HepG2 (cell line): ENCODE measurements around the gene COMMD4. TPM values are rescaled to one million over a fixed set of nuclear protein-coding genes. Genes with fewer than 3 reads are reported as not detected.

Experiments
- BORCS8-MEF2B ChIP-seq: sonication (generic); formaldehyde crosslinking; IDR thresholded peaks from 2 replicates; pipeline ENCODE4 v1.8.0; 2022; ENCODE audit warnings: mild to moderate bottlenecking, missing genetic modification reagents
- CHCHD3 ChIP-seq: sonication (generic); formaldehyde crosslinking; IDR thresholded peaks from 2 replicates; pipeline ENCODE4 v1.8.0; 2022; ENCODE audit warnings: mild to moderate bottlenecking, missing genetic modification reagents, moderate library complexity
- HIC2 ChIP-seq: sonication (generic); formaldehyde crosslinking; IDR thresholded peaks from 2 replicates; pipeline ENCODE4 v1.9.0; 2022; ENCODE audit warnings: low read depth, missing genetic modification reagents
- MTA3 ChIP-seq: sonication (generic); formaldehyde crosslinking; IDR thresholded peaks from 2 replicates; pipeline ENCODE4 v1.4.0; 2020; ENCODE audit warnings: missing genetic modification reagents
- NR1H2 ChIP-seq: sonication (generic); formaldehyde crosslinking; IDR thresholded peaks from 2 replicates; pipeline ENCODE4 v1.8.1; 2022; ENCODE audit warnings: low read depth, missing genetic modification reagents, borderline replicate concordance
- PHF20 ChIP-seq: sonication (generic); formaldehyde crosslinking; IDR thresholded peaks from 2 replicates; pipeline ENCODE4 v1.5.0; 2020; ENCODE audit warnings: mild to moderate bottlenecking, missing genetic modification reagents
- RARG ChIP-seq: sonication (generic); formaldehyde crosslinking; IDR thresholded peaks from 2 replicates; pipeline ENCODE4 v1.4.0; 2020; ENCODE audit warnings: low read depth, mild to moderate bottlenecking, missing genetic modification reagents
- SMAD1 ChIP-seq: sonication (generic); formaldehyde crosslinking; IDR thresholded peaks from 2 replicates; pipeline ENCODE4 v1.4.0; 2020; ENCODE audit warnings: missing genetic modification reagents, low read depth, mild to moderate bottlenecking, borderline replicate concordance
- SOX6 ChIP-seq, 2 experiments: fragments of 450-650 bp in 1 of 2; sonication (generic) in 1 of 2; formaldehyde crosslinking in 1 of 2; IDR thresholded peaks; 2 replicates each; pipeline versions ENCODE4 v1.4.0 to v1.6.1; 2017 to 2020; ENCODE audit warnings: antibody characterized with exemption in 1 of 2, mild to moderate bottlenecking in 1 of 2, missing genetic modification reagents in 1 of 2
- STAT5B ChIP-seq: sonication (generic); formaldehyde crosslinking; IDR thresholded peaks from 2 replicates; pipeline ENCODE4 v1.4.0; 2020; ENCODE audit warnings: missing genetic modification reagents
- ZBED4 ChIP-seq: sonication (generic); formaldehyde crosslinking; IDR thresholded peaks from 2 replicates; pipeline ENCODE4 v1.4.0; 2020; ENCODE audit warnings: missing genetic modification reagents, borderline replicate concordance
- ZNF207 ChIP-seq: fragments of 450-650 bp; IDR thresholded peaks from 2 replicates; pipeline ENCODE4 v1.6.1; 2016; ENCODE audit warnings: antibody characterized with exemption, borderline replicate concordance
- ZNF777 ChIP-seq: sonication (generic); formaldehyde crosslinking; IDR thresholded peaks from 2 replicates; pipeline ENCODE4 v1.4.0; 2020; ENCODE audit warnings: missing genetic modification reagents
- polyA plus RNA-seq, 8 experiments: library from polyadenylated mRNA; depleted of rRNA in 3 of 8; stranded (reverse) in 7 of 8; unstranded in 1 of 8; fragments of >200 nt; fragmentation: Illumina TruSeq in 4 of 8; extraction: Trizol in 4 of 8; gene quantifications; 2 replicates each; pipeline versions ENCODE4 v1.2.1 to v1.2.3, GENCODE V29; 2011 to 2016; ENCODE audit warnings: low read depth in 4 of 8, missing spikeins in 1 of 8, mixed read lengths in 1 of 8; ENCODE audit not compliant: insufficient read depth in 1 of 8
- total RNA-seq, 5 experiments: library from RNA; depleted of rRNA; stranded (reverse); fragments of >200 nt; fragmentation: Illumina TruSeq; extraction: Trizol; gene quantifications; 2 replicates each; pipeline ENCODE4 v1.2.3, GENCODE V29; 2016; ENCODE audit warnings: low read depth in 1 of 5
- TF ChIP-seq, protein P1 (sequence below): sonication (generic); formaldehyde crosslinking; IDR thresholded peaks from 2 replicates; pipeline ENCODE4 v1.5.1; 2020; ENCODE audit warnings: mild to moderate bottlenecking, missing genetic modification reagents, borderline replicate concordance
- TF ChIP-seq, protein P2 (sequence below): sonication (generic); formaldehyde crosslinking; IDR thresholded peaks from 2 replicates; pipeline ENCODE4 v1.4.0; 2020; ENCODE audit warnings: mild to moderate bottlenecking, missing genetic modification reagents

The COMMD4 gene
- total and polyA plus RNA-seq, 2 of the 13 experiments (the other 11 are each of a cell fraction or from before 2014, with no cell fraction given): 45.8 to 89.9 TPM

DNA sequence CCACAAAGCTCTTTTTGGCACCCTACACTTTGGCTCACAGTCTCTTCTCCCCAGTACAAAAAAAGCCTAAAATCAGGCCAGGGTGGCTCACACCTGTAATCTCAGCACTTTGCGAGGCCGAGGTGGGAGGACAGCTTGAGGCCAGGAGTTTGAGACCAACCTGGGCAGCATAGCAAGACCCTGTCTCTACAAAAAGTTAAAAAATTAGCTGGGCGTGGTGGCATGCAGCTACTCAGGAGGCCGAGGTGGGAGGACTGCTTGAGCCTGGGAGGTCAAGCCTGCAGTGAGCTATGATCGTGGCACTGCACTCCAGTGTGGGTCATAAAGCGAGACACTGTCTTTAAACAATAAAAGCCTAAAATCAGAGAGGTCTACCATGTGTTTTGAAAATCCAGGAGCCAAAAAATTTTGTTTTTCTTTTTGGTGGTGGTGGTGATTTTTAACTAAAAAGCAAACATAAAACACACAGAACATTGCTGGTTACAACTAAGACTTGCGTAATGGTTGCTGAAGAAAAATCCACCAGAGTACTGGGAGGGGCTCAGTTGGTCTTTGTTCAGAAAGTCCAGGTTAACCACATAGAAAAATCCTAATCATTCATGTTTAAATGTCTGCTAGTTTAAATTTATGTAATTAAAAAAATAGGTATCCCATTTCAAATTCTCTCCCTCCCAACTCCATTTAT lies 34.2 kb downstream of the COMMD4 start (continued):
- TF ChIP-seq, protein P1, sequence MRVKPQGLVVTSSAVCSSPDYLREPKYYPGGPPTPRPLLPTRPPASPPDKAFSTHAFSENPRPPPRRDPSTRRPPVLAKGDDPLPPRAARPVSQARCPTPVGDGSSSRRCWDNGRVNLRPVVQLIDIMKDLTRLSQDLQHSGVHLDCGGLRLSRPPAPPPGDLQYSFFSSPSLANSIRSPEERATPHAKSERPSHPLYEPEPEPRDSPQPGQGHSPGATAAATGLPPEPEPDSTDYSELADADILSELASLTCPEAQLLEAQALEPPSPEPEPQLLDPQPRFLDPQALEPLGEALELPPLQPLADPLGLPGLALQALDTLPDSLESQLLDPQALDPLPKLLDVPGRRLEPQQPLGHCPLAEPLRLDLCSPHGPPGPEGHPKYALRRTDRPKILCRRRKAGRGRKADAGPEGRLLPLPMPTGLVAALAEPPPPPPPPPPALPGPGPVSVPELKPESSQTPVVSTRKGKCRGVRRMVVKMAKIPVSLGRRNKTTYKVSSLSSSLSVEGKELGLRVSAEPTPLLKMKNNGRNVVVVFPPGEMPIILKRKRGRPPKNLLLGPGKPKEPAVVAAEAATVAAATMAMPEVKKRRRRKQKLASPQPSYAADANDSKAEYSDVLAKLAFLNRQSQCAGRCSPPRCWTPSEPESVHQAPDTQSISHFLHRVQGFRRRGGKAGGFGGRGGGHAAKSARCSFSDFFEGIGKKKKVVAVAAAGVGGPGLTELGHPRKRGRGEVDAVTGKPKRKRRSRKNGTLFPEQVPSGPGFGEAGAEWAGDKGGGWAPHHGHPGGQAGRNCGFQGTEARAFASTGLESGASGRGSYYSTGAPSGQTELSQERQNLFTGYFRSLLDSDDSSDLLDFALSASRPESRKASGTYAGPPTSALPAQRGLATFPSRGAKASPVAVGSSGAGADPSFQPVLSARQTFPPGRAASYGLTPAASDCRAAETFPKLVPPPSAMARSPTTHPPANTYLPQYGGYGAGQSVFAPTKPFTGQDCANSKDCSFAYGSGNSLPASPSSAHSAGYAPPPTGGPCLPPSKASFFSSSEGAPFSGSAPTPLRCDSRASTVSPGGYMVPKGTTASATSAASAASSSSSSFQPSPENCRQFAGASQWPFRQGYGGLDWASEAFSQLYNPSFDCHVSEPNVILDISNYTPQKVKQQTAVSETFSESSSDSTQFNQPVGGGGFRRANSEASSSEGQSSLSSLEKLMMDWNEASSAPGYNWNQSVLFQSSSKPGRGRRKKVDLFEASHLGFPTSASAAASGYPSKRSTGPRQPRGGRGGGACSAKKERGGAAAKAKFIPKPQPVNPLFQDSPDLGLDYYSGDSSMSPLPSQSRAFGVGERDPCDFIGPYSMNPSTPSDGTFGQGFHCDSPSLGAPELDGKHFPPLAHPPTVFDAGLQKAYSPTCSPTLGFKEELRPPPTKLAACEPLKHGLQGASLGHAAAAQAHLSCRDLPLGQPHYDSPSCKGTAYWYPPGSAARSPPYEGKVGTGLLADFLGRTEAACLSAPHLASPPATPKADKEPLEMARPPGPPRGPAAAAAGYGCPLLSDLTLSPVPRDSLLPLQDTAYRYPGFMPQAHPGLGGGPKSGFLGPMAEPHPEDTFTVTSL (CRISPR knock-in tag): no peak; the same call in 1 of the 2 replicates
- TF ChIP-seq PHF20 (CRISPR knock-in tag): no peak
- TF ChIP-seq CHCHD3: no peak
- TF ChIP-seq ZNF777 (CRISPR knock-in tag): no peak
- TF ChIP-seq SMAD1 (CRISPR knock-in tag): no peak
- TF ChIP-seq ZBED4 (CRISPR knock-in tag): no peak
- TF ChIP-seq STAT5B (CRISPR knock-in tag): no peak
- TF ChIP-seq HIC2: no peak
- TF ChIP-seq, protein P2, sequence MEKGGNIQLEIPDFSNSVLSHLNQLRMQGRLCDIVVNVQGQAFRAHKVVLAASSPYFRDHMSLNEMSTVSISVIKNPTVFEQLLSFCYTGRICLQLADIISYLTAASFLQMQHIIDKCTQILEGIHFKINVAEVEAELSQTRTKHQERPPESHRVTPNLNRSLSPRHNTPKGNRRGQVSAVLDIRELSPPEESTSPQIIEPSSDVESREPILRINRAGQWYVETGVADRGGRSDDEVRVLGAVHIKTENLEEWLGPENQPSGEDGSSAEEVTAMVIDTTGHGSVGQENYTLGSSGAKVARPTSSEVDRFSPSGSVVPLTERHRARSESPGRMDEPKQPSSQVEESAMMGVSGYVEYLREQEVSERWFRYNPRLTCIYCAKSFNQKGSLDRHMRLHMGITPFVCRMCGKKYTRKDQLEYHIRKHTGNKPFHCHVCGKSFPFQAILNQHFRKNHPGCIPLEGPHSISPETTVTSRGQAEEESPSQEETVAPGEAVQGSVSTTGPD: peak; percentile 61
- TF ChIP-seq ZNF207: no peak
- no peak for TF ChIP-seq NR1H2
- TF ChIP-seq RARG (CRISPR knock-in tag): no peak
- no peak for TF ChIP-seq MTA3 (CRISPR knock-in tag)
- TF ChIP-seq SOX6 (IDR thresholded peaks at IDR 0.05): no peak
- TF ChIP-seq SOX6 (CRISPR knock-in tag; IDR thresholded peaks at IDR 0.05): peak; percentile 28; the same call in 1 of the 2 replicates
- TF ChIP-seq BORCS8-MEF2B (CRISPR knock-in tag): no peak
